WI38 (cell line): ENCODE results near the gene COL5A3.

ENCODE experiments used
- H3K4me3 ChIP-seq: 2 replicates; pipeline ENCODE4 v1.5.1; 2011; ENCODE audit warnings: low read depth, mild to moderate bottlenecking, control low read depth, low read length
- TF ChIP-seq, protein P1 (sequence below): IDR thresholded peaks from 2 replicates; pipeline ENCODE4 v1.5.1; 2012; ENCODE audit warnings: low read depth, mild to moderate bottlenecking, control low read depth, low read length

The COL5A3 gene

DNA sequence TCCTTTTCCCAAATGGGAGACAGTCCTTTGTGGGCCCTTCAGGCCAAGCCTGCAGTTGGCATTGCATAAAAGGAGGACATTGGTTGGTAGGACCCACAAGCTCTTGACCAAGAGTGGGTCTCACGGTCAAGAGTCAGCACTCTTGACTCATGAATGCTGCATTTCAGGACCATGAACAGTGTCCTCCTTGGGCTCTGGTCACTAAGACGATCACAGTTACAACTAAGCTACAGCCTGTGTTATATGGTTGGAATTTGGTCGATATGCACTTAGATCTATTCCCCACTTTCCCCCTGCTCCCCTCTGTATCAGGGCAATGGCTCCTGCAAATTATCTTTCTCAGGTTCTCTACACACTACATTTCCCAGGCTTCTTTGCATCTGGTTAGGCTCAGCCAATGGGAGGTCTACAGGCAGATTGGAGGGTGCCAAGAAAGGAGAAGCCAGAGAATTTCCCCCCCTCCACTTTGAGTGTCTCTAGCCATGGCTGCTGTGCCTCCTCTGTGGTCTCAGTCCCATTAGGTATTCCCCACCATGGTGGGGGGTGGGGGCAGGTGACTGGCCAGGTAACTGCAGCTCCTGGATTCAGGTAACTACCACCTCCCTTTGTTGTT is 70.9 kb downstream of the COL5A3 start:
- TF ChIP-seq, protein P1, sequence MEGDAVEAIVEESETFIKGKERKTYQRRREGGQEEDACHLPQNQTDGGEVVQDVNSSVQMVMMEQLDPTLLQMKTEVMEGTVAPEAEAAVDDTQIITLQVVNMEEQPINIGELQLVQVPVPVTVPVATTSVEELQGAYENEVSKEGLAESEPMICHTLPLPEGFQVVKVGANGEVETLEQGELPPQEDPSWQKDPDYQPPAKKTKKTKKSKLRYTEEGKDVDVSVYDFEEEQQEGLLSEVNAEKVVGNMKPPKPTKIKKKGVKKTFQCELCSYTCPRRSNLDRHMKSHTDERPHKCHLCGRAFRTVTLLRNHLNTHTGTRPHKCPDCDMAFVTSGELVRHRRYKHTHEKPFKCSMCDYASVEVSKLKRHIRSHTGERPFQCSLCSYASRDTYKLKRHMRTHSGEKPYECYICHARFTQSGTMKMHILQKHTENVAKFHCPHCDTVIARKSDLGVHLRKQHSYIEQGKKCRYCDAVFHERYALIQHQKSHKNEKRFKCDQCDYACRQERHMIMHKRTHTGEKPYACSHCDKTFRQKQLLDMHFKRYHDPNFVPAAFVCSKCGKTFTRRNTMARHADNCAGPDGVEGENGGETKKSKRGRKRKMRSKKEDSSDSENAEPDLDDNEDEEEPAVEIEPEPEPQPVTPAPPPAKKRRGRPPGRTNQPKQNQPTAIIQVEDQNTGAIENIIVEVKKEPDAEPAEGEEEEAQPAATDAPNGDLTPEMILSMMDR: no peak
- no peak overlapping the region for H3K4me3 ChIP-seq

DNA sequence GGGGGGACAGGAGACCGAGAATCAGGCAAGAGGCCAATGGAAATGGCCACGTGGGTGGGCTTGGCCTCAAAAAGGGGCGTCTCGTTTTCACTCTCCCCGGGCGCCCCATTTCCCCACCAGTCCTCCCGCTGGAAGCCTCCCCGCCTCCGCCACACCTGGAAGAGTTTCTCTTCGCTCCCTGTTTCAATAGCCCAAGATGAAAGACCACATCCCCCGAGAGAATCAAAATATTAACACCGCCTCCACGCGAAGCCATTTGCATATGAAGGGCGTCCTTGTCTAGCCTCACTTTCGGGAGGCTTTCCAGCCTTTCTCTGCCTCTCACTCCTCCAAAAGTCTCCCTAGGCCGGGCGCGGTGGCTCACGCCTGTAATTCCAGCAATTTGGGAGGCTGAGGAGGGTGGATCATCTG is 73.3 kb downstream of the COL5A3 start:
- TF ChIP-seq, protein P1: no peak
- H3K4me3 ChIP-seq: no peak overlapping the region

DNA sequence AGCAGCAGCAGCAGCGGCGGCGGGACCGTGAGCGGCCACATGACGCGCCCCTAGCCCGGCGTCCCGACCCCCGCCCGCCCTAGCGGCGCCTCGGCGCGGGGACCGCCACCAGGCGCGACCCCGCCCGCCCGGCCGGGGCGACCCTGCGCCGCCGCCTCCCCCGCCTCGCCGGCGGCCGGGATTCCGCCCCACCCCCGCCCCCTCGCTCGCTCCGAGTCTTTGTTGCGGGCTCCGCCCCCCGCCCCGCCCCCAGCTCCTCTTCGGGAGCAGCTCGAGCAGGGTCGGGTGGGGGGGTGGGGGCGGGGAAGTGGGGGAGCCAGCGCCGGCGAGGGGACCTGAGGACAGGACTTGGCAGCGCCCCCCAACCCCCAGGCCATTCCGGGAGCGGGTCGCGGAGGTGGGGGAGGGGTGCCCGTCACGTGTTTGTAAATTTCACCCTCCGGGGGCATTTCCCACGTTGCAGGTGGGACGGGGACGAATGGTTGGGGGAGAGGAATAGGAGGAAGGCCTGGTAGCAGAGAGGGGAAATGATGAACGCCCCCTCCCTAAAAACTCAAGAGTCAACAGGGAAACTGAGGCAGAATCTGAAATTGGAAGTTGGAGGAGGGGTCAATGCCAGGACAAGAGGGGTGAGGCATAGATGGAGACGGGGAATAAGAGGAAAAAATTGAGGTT is 73.8 kb downstream of the COL5A3 start, which contains the start of gene OLFM2:
OLFM2 (minus strand) TSS at position 190 of the 675 bp plus-strand sequence; CDS start at position 41, 149 bp downstream.
- TF ChIP-seq, protein P1: no peak
- no peak within 1 kb of the TSS for H3K4me3 ChIP-seq

DNA sequence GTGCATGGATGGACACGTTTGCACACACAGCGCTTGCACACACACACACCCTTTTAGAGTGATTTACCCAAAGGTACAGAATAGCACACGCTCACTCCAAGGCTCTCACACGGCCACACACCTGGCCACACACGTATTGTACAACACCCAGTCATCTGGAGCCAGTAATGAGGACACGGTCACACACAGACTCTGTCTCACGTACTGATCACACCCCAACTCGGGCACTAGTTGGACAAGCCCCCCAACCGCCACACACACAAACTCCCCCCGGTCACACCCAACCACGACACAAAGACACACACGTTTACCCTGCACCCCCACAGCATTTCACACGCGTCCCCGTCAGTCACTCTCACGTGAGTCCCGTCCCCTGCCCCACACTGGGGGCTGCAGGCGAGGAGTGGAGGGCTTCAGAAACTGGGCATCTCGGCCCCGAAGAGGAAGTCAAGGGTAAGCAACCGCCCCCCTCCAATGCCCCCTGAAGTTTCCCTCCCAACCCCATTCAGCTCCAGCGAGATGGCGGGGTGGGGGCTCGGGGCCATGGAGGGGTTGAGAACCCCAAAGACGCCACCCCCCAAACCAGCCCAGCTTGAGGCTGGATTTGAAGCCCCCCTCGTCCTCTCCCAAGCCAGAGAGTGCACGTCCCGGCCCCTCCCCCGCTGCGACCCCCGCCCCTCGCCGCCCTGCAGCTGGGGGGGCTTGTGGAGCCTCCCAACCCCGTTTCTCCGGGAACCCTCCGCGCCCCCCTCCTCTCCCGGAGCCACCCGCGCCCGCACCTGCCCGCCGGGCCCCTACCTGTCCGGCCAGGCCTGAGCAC is 74.6 kb downstream of the COL5A3 start:
- H3K4me3 ChIP-seq: no peak overlapping the region

DNA sequence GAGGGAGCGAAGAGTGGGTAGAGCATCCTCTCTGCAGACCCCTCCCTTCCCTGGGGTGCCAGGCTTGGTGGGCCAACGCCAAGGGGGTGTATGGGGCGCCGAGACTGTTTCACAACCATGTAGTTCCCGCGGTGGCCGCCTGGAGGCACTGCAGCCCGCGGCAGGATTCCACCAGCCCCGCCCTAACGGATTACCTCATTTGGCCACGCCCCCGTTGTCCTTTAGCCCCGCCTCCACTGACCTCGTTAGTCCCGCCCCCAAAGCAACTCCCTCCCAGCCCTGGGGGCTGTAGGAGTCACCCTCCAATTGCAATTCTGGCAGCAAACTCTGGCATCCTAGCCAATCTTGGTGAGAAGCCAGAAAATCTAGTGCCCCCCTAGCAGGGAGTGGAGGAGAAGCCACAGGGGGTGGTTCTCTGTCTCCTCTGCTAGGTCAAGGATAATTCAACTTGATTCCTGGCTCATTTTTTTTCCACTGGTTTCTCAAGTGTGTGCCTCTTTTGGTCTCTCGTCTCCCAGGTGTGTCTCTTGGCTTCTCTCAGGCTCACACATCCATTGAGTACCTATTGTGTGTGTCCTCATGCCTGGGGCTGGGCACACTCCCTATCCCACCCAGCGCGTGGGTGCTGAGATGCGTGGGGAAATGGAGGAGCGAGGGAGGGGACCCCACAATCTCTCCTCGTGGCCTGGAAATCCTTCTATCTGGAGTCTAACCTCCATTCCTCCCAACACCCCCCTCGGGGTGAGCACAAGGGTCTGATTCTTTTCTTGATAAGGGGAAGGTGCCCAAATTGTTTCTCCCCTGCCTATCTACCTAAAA is 76.0 kb downstream of the COL5A3 start:
- no peak overlapping the region for H3K4me3 ChIP-seq
- TF ChIP-seq, protein P1: peak; percentile 91

More for the DNA sequence above, 74.6 kb downstream of the COL5A3 start:
- TF ChIP-seq, protein P1: no peak

DNA sequence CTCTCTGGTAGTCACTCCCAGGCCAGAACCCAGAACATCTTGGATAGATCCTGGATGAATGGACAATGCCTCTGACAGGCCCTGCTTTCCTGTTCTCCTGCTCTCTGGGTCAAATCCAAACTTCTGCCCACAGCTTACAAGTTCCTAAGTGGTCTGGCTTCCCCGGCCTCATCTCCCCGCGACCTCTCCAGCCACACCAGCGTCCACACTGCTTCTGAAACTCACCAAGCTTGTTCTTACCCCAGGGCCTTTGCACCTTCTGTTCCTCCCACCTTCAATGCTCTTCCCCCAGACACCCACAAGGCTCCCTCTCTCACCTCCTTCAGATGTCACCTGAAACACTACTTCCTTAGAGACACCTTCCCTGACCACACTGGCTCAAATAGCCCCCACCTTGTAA is 77.5 kb downstream of the COL5A3 start:
- no peak overlapping the region for H3K4me3 ChIP-seq
- TF ChIP-seq, protein P1: no peak
